Measurements from ENCODE around the gene RGS11. TPM values are rescaled to one million over a fixed set of nuclear protein-coding genes. Genes with fewer than 3 reads are reported as not detected.

The RGS11 gene
- polyA plus RNA-seq, 1 donor from 2014 or later: 3.5 TPM

DNA sequence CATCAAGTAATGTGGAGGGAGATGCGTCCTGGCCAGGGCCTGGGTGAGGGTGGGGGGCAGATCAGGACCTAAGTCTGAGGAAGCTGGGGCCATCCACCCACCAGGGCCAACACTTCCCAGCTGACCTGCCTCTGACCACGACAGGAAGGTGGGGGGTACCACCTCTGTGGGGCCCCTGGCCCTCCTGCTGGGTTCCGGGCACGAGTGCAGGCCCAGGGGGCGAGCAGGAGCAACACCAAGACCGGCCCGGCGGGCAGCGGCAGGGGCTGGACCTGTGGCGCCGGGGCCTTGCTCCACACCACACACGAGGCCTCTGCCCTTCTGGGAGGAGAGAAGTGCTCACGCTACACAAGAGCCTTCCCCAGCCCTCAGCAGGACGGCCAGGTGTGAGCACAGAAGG is 20.5 kb upstream of the RGS11 start:
- Histone ChIP-seq H3K27ac (ENCODE audit: low read length) (no peak overlapping the region), H4K20me1 (ENCODE audit: insufficient read depth) (no peaks in the 10 kb centered on the region), H3K4me3 (ENCODE audit: low read length) (no peak overlapping the region), H3K79me2 (replicated peaks; ENCODE audit: insufficient read depth, low read length) (no peaks in the 10 kb centered on the region), H3K9me2 (ENCODE audit: insufficient read depth, low read length) (no peaks in the 10 kb centered on the region), H2AFZ (ENCODE audit: low read depth, low read length) (no peak overlapping the region), H3K4me2 (ENCODE audit: low read length) (no peak overlapping the region), H3F3A (ENCODE audit: insufficient read depth, low read length, poor library complexity, severe bottlenecking) (no peaks in the 10 kb centered on the region), H3K9ac (ENCODE audit: low read length) (no peak overlapping the region), H3K9me3 (ENCODE audit: low read length) (no peaks in the 10 kb centered on the region), H3K27me3 (ENCODE audit: insufficient read depth, low read depth, low read length) (no peaks in the 10 kb centered on the region), H3K36me3 (ENCODE audit: insufficient read depth, low read length) (no peaks in the 10 kb centered on the region)
- TF ChIP-seq MXI1 (conservative IDR thresholded peaks at IDR 0.05; ENCODE audit: poor library complexity, severe bottlenecking) (no peak), RAD21 (conservative IDR thresholded peaks at IDR 0.05) (no peak), EP300 (conservative IDR thresholded peaks at IDR 0.05; ENCODE audit: poor library complexity, severe bottlenecking) (no peak), SMC3 (conservative IDR thresholded peaks at IDR 0.05; ENCODE audit: poor library complexity) (no peak), POLR2AphosphoS5 (IDR thresholded peaks at IDR 0.05) (no peak), EZH2 (IDR thresholded peaks at IDR 0.05; ENCODE audit: borderline replicate concordance, insufficient read depth, low read length, poor library complexity, severe bottlenecking) (no peak), TAF1 (IDR thresholded peaks at IDR 0.05; ENCODE audit: low read depth) (no peak)
- TF ChIP-seq, protein P1, sequence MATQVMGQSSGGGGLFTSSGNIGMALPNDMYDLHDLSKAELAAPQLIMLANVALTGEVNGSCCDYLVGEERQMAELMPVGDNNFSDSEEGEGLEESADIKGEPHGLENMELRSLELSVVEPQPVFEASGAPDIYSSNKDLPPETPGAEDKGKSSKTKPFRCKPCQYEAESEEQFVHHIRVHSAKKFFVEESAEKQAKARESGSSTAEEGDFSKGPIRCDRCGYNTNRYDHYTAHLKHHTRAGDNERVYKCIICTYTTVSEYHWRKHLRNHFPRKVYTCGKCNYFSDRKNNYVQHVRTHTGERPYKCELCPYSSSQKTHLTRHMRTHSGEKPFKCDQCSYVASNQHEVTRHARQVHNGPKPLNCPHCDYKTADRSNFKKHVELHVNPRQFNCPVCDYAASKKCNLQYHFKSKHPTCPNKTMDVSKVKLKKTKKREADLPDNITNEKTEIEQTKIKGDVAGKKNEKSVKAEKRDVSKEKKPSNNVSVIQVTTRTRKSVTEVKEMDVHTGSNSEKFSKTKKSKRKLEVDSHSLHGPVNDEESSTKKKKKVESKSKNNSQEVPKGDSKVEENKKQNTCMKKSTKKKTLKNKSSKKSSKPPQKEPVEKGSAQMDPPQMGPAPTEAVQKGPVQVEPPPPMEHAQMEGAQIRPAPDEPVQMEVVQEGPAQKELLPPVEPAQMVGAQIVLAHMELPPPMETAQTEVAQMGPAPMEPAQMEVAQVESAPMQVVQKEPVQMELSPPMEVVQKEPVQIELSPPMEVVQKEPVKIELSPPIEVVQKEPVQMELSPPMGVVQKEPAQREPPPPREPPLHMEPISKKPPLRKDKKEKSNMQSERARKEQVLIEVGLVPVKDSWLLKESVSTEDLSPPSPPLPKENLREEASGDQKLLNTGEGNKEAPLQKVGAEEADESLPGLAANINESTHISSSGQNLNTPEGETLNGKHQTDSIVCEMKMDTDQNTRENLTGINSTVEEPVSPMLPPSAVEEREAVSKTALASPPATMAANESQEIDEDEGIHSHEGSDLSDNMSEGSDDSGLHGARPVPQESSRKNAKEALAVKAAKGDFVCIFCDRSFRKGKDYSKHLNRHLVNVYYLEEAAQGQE (IDR thresholded peaks at IDR 0.05; ENCODE audit: borderline replicate concordance): no peak
- TF ChIP-seq, protein P2, sequence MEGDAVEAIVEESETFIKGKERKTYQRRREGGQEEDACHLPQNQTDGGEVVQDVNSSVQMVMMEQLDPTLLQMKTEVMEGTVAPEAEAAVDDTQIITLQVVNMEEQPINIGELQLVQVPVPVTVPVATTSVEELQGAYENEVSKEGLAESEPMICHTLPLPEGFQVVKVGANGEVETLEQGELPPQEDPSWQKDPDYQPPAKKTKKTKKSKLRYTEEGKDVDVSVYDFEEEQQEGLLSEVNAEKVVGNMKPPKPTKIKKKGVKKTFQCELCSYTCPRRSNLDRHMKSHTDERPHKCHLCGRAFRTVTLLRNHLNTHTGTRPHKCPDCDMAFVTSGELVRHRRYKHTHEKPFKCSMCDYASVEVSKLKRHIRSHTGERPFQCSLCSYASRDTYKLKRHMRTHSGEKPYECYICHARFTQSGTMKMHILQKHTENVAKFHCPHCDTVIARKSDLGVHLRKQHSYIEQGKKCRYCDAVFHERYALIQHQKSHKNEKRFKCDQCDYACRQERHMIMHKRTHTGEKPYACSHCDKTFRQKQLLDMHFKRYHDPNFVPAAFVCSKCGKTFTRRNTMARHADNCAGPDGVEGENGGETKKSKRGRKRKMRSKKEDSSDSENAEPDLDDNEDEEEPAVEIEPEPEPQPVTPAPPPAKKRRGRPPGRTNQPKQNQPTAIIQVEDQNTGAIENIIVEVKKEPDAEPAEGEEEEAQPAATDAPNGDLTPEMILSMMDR (IDR thresholded peaks at IDR 0.05; ENCODE audit: poor library complexity, severe bottlenecking): no peak

DNA sequence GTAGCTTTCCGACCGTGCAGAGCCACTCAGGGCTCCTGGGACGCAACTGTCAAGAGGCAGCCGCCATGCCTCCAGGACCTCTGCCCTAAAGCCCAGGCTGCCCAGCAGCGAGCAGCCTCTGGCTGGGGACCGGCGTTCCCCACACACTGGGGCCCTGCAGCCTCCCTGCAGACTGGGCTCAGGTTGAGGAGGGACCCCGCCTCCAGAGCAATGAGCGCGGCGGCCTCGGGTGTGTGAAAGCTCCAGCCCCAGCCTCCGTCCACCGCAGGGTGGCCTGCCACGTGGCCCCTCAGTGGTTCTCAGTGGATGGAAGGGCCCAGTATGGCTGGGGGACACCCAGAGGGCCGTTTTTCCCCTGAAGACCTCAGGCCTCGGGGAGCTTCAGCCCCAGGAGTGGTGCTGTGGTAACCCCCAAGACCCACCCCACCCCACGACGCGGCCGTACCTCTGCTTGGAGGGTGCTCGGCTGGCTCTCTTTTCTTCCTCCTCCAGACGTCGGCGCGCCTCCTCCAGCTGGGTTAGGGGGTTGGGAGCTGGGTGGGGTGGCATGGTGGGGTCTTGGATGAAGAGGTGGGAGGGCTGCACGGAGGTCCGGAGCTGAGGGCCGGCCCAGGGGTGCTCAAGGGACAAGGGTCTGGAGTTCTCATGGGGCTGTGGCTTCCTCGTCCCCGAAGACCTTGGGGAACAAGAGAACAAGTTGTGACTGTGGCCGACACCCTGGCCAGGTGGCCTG is 17.5 kb upstream of the RGS11 start:
- no peak overlapping the region for H3K4me2 ChIP-seq (ENCODE audit: low read length)
- TF ChIP-seq POLR2AphosphoS5 (IDR thresholded peaks at IDR 0.05): no peak
- no peak for TF ChIP-seq EP300 (conservative IDR thresholded peaks at IDR 0.05; ENCODE audit: poor library complexity, severe bottlenecking)
- TF ChIP-seq, protein P1 (IDR thresholded peaks at IDR 0.05; ENCODE audit: borderline replicate concordance): no peak
- no peak for TF ChIP-seq RAD21 (conservative IDR thresholded peaks at IDR 0.05)
- no peak for TF ChIP-seq SMC3 (conservative IDR thresholded peaks at IDR 0.05; ENCODE audit: poor library complexity)
- TF ChIP-seq, protein P2 (IDR thresholded peaks at IDR 0.05; ENCODE audit: poor library complexity, severe bottlenecking): no peak
- no peak for TF ChIP-seq MXI1 (conservative IDR thresholded peaks at IDR 0.05; ENCODE audit: poor library complexity, severe bottlenecking)
- no peak for TF ChIP-seq EZH2 (IDR thresholded peaks at IDR 0.05; ENCODE audit: borderline replicate concordance, insufficient read depth, low read length, poor library complexity, severe bottlenecking)
- no peak for TF ChIP-seq TAF1 (IDR thresholded peaks at IDR 0.05; ENCODE audit: low read depth)
- H3K9me2 ChIP-seq (ENCODE audit: insufficient read depth, low read length): no peaks in the 10 kb centered on the region
- no peak overlapping the region for H3K9ac ChIP-seq (ENCODE audit: low read length)
- no peaks in the 10 kb centered on the region for H4K20me1 ChIP-seq (ENCODE audit: insufficient read depth)
- no peaks in the 10 kb centered on the region for H3K36me3 ChIP-seq (ENCODE audit: insufficient read depth, low read length)
- H3K27me3 ChIP-seq (ENCODE audit: insufficient read depth, low read depth, low read length): no peaks in the 10 kb centered on the region
- H3F3A ChIP-seq (ENCODE audit: insufficient read depth, low read length, poor library complexity, severe bottlenecking): no peaks in the 10 kb centered on the region
- H3K79me2 ChIP-seq (replicated peaks; ENCODE audit: insufficient read depth, low read length): no peaks in the 10 kb centered on the region
- H3K4me3 ChIP-seq (ENCODE audit: low read length): no peak overlapping the region
- no peak overlapping the region for H2AFZ ChIP-seq (ENCODE audit: low read depth, low read length)
- H3K27ac ChIP-seq (ENCODE audit: low read length): no peak overlapping the region
- H3K9me3 ChIP-seq (ENCODE audit: low read length): no peaks in the 10 kb centered on the region

Data from neural cell (in vitro differentiated cells).